Measurements from ENCODE around the gene ZNF787.

ZNF787 gene

DNA sequence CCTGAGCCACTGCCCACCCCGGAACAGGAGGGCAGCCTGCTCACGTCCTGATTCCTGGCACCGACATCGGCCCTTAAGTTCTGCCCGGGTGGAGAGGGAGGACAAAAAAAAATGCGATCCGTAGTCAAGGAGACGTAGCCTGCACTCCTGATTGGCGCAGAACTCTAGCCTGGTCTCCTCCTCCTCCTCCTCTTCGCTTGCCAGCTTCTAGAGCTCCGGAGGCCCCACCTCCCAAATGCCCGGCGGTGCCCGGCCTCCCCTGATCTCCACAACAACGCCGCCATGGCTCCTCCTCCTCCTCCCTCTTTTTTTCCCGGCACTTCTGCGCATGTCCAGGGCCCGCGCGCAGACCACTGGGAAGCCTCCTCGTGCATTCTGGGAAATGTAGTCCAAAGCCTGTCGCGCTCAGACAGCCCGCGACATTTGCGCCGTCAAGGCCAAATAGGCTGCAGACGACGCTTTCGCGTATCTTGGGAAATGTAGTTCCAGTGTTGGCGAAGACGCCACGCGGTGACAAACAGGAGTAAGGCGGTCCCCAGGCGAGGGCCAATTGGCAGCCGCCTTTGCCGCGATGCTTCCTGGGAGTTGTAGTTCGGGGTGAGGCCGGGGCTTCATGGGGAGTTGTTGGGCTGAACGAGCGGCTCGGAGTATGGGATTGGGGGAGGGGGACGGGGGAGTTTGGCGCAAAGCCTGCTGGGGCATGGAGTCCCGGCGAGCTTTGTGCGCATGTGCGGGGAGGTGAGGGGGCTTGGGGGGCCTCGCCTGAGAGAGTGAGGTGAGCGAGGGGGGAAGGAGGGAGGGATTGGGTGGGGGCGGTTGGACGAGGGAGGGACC lies 19.7 kb upstream of the ZNF787 start, which contains the start of gene ZNF444:
TSS of gene ZNF444 (plus strand) at position 705 of the 834 bp plus-strand sequence. CDS start 5,625 bp downstream, outside the sequence.
- TF ChIP-seq, protein P1, sequence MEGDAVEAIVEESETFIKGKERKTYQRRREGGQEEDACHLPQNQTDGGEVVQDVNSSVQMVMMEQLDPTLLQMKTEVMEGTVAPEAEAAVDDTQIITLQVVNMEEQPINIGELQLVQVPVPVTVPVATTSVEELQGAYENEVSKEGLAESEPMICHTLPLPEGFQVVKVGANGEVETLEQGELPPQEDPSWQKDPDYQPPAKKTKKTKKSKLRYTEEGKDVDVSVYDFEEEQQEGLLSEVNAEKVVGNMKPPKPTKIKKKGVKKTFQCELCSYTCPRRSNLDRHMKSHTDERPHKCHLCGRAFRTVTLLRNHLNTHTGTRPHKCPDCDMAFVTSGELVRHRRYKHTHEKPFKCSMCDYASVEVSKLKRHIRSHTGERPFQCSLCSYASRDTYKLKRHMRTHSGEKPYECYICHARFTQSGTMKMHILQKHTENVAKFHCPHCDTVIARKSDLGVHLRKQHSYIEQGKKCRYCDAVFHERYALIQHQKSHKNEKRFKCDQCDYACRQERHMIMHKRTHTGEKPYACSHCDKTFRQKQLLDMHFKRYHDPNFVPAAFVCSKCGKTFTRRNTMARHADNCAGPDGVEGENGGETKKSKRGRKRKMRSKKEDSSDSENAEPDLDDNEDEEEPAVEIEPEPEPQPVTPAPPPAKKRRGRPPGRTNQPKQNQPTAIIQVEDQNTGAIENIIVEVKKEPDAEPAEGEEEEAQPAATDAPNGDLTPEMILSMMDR (IDR thresholded peaks at IDR 0.05; ENCODE audit: extremely low read depth, insufficient read depth, missing control alignments), result no peak
- in situ Hi-C loops (cut with MboI; ENCODE audit: low pct_unique_long_range_greater_than_20kb, low sequenced_read_pairs, unreplicated experiment), result no loop called here
- DNase-seq (ENCODE audit: low spot score), result peak; percentile 98

DNA sequence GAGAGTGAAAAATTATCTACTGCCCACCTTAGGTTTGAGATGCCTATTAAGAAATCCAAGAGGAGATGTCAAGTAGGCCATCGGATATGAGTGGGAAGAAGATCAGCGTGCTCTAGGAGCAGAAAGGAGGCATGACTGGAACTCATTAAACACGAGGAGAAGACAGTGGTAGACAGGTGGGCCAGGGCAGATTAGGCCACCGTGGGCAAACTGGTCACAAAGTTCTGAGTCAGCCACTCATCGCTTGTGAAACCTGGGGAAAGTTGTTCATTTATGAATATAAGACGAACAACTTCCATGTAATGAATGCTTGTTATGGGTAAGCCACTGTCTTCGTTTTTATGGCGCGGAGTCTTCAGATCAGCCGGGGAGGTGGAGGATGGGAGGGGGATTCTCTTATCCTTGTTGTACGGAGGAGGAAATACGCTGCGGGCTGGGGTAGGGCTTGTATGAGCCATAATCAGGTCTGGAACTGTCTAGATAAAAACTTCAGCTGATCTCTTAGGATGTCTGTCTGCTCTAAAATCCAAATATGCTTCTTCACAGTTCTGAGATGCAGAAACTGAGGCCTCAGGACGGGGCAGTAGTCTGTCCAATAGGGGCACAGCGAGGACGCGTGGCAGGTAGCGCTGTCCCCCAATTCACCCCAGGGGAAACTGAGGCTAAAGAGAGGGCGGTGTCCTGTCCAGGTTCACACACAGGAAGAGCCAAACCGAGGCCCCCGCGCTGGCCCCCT lies 18.9 kb upstream of the ZNF787 start:
- in situ Hi-C loops (cut with MboI; ENCODE audit: low pct_unique_long_range_greater_than_20kb, low sequenced_read_pairs, unreplicated experiment), result no loop called here
- TF ChIP-seq, protein P1 (IDR thresholded peaks at IDR 0.05; ENCODE audit: extremely low read depth, insufficient read depth, missing control alignments), result no peak
- DNase-seq (ENCODE audit: low spot score), result no peak

DNA sequence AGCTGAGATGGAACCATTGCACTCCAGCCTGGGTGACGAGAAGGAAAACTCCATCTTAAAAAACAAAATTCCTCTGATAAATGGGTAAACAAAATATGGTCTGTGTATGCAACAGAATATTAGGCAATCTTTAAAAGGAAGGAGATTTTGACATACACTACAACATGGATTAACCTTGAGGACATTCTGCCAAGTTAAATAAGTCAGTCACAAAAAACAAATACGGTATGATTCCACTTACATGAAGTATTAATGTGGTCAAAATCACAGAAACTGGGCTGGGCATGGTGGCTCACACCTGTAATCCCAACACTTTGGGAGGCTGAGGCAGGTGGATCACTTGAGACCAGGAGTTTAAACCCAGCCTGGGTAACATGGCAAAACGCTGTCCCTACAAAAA lies 17.0 kb upstream of the ZNF787 start:
- no peak for DNase-seq (ENCODE audit: low spot score)
- TF ChIP-seq, protein P1 (IDR thresholded peaks at IDR 0.05; ENCODE audit: extremely low read depth, insufficient read depth, missing control alignments), result no peak
- in situ Hi-C loops (cut with MboI; ENCODE audit: low pct_unique_long_range_greater_than_20kb, low sequenced_read_pairs, unreplicated experiment), result no loop called here

DNA sequence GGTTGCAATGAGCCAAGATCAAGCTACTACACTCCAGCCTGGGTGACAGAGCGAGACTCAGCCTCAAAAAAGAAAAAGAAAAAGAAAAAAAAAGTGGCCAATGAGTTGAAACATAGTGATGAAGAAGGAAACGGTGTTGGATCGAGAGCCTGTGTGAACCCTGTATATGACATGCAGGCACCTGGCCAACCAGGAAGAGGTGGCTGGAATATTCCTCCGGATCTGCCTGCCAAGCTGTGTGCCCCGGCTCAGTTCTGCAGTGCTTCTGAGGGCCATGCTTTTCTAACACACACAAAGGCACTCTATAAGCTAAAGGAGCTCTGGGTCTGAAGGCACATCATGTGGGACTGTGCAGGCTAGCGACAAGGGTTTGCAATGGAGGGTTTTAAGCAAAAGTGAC lies 16.3 kb upstream of the ZNF787 start:
- DNase-seq (ENCODE audit: low spot score), result no peak
- TF ChIP-seq, protein P1 (IDR thresholded peaks at IDR 0.05; ENCODE audit: extremely low read depth, insufficient read depth, missing control alignments), result no peak
- in situ Hi-C loops (cut with MboI; ENCODE audit: low pct_unique_long_range_greater_than_20kb, low sequenced_read_pairs, unreplicated experiment), result no loop called here

DNA sequence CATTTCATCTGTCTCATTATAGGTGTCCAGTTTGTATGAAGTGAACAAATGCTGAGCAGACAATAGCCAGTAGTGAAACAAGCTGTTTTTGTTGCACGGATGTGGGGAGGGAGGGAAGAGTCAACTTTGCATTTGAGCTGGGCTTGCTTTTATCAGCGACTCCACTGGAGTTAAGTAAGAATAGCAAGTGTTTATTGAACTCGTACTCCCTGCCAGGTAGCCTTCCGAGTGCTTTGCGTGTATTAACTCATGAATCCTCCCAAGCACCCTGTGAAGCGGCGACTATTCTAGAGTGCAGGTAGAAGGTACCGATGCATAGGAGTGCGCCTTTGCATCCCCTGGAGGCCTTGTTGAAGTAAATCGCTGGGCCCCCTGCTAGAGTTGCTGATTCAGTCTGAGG lies 15.3 kb upstream of the ZNF787 start:
- DNase-seq (ENCODE audit: low spot score), result no peak
- TF ChIP-seq, protein P1 (IDR thresholded peaks at IDR 0.05; ENCODE audit: extremely low read depth, insufficient read depth, missing control alignments), result no peak
- in situ Hi-C loops (cut with MboI; ENCODE audit: low pct_unique_long_range_greater_than_20kb, low sequenced_read_pairs, unreplicated experiment), result no loop called here

DNA sequence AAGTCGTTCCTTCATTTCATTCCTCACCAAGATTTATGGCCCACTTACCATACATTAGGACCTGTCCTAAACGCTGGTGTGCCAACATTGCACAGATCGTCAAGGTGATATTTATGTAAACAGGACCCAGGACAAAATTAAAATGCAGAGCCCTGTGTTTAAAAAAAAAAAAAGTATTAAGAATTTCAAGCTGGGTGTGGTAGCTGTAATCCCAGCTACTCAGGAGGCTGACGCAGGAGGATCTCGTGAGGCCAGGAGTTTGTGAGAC lies 13.5 kb upstream of the ZNF787 start:
- in situ Hi-C loops (cut with MboI; ENCODE audit: low pct_unique_long_range_greater_than_20kb, low sequenced_read_pairs, unreplicated experiment), result no loop called here
- no peak for DNase-seq (ENCODE audit: low spot score)
- TF ChIP-seq, protein P1 (IDR thresholded peaks at IDR 0.05; ENCODE audit: extremely low read depth, insufficient read depth, missing control alignments), result no peak
